HAP-1 (cell line): ENCODE data around the gene RILP.

Experiments used
- DNase-seq, 2 experiments: peaks; one replicate each; pipeline ENCODE4 v3.0.0-alpha.2; 2016 to 2020; ENCODE audit warnings: low spot score in 2 of 2
- H3K27me3 ChIP-seq: fragments of 250-450 bp; sonication (Bioruptor Pico); 2 replicates; pipeline ENCODE4 v1.5.1; 2020; ENCODE audit warnings: low read depth, mild to moderate bottlenecking, moderate library complexity
- H3K36me3 ChIP-seq: fragments of 250-450 bp; sonication (Bioruptor Pico); replicated peaks from 2 replicates; pipeline ENCODE4 v1.5.1; 2020; ENCODE audit warnings: mild to moderate bottlenecking
- H3K4me1 ChIP-seq: fragments of 250-450 bp; sonication (Bioruptor Pico); 2 replicates; pipeline ENCODE4 v1.5.1; 2020; ENCODE audit warnings: mild to moderate bottlenecking
- H3K4me3 ChIP-seq: fragments of 250-450 bp; sonication (Bioruptor Pico); 2 replicates; pipeline ENCODE4 v1.5.1; 2020; ENCODE audit warnings: mild to moderate bottlenecking, moderate library complexity
- H3K9me3 ChIP-seq: fragments of 250-450 bp; sonication (Bioruptor Pico); 2 replicates; pipeline ENCODE4 v1.5.1; 2020; ENCODE audit warnings: mild to moderate bottlenecking, moderate library complexity
- in situ Hi-C: fragments of 300-500 bp; cut with MboI; formaldehyde crosslinking; loops from 3 replicates; pipeline ENCODE4 v1.14.3; 2020; ENCODE audit warnings: low sequenced_read_pairs, inconsistent platforms, mixed read lengths

RILP gene

DNA sequence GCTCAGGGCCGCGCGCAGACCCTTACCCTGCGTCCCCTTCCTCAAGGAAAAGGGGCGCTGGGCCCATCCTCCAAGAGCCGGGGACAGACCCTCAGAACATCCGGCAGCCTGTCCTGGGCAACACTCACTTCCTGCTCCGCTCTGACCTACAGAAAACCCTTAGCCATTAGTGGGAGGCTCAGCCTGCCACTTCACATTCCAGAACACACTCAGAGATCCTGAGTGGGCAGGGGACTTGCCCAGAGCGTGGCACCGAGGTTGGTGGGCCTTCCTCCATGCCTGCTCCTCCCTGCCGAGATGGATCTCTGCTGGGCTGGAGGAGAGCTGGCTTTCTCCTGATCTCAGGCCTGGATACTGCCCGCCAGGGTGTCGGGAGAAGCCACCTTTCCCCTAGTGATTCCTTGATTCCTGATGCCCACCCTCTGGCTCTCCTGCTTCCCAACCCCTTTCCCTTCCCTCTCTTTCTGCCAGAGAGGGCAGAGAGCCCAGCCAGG, 5.6 kb downstream of the RILP start:
- no peaks in the 10 kb centered on the region for H3K9me3 ChIP-seq
- H3K27me3 ChIP-seq: no peaks in the 10 kb centered on the region
- H3K36me3 ChIP-seq: no peaks in the 10 kb centered on the region
- DNase-seq: no peak
- in situ Hi-C loops: loop anchor here (10.0 to 25.0 kb wide), 2 partner anchors 379 to 393 kb away; partner anchors contain the start of genes DPH1, OVCA2 and RTN4RL1
- no peak overlapping the region; the same call in 1 of the 2 replicates for H3K4me3 ChIP-seq
- peaks cover 7% of the 10 kb centered on the region for H3K4me1 ChIP-seq

DNA sequence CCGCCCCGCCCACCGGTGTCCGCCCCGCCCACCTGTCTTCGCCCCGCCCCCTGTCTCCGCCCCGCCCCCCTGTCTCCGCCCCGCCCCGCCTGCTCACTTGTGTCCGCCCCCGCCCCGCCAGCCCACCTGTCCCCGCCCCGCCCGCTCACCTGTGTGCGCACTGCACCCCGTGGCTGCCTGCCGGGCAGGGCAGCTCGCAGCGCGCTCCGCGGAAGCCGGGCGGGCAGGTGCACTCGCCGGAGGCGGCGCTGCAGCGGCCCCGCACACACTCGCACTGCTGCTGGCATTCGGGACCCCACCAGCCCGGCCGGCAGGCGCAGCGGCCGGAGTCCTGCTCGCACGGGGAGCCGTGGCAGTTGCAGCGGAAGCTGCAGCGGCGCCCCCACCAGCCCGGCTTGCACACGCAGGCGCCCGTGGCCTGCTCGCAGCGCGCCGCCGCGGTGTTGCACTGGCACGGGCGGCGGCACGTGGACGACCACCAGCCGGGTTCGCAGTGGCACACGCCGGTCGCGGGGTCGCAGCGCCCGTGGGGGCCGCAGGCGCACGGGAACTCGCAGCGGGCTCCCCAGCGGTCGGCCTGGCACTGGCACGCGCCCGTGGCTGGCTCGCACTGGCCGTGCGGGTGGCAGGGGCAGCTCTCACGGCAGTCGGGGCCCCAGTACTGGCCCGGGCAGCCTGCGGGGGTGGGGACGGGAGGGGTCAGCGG, 6.2 kb downstream of the RILP start:
- H3K4me3 ChIP-seq: peak overlapping the region; percentile 12; the same call in 1 of the 2 replicates
- peaks cover 5% of the 10 kb centered on the region for H3K4me1 ChIP-seq
- no peaks in the 10 kb centered on the region for H3K27me3 ChIP-seq
- no peaks in the 10 kb centered on the region for H3K36me3 ChIP-seq
- no peaks in the 10 kb centered on the region for H3K9me3 ChIP-seq
- in situ Hi-C loops: loop anchor here (10.0 to 25.0 kb wide), 2 partner anchors 379 to 394 kb away; partner anchors contain the start of genes DPH1, OVCA2 and RTN4RL1
- DNase-seq: peak in 1 of 2 experiments; percentile 74

DNA sequence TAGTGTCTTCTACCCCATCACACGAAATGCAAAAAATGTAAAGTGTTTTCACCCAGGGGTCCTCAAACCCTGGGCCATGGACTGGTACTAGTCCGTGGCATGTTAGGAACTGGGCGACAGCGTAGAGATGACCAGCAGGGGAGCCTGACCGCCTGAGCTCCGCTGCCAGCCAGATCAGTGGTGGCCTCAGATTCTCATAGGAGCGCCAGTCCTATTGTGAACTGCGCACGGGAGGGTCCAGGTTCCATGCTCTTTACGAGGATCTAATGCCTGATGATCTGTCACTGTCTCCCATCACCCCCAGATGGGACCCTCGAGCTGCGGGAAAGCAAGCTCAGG, 8.6 kb downstream of the RILP start:
- H3K36me3 ChIP-seq: no peaks in the 10 kb centered on the region
- in situ Hi-C loops: loop anchor here (10.0 to 25.0 kb wide), 2 partner anchors 376 to 396 kb away; partner anchors contain the start of genes DPH1, OVCA2 and RTN4RL1
- no peaks in the 10 kb centered on the region for H3K9me3 ChIP-seq
- no peaks in the 10 kb centered on the region; the same call in 1 of the 2 replicates for H3K4me1 ChIP-seq
- DNase-seq: no peak
- no peaks in the 10 kb centered on the region for H3K27me3 ChIP-seq
- H3K4me3 ChIP-seq: no peak overlapping the region

DNA sequence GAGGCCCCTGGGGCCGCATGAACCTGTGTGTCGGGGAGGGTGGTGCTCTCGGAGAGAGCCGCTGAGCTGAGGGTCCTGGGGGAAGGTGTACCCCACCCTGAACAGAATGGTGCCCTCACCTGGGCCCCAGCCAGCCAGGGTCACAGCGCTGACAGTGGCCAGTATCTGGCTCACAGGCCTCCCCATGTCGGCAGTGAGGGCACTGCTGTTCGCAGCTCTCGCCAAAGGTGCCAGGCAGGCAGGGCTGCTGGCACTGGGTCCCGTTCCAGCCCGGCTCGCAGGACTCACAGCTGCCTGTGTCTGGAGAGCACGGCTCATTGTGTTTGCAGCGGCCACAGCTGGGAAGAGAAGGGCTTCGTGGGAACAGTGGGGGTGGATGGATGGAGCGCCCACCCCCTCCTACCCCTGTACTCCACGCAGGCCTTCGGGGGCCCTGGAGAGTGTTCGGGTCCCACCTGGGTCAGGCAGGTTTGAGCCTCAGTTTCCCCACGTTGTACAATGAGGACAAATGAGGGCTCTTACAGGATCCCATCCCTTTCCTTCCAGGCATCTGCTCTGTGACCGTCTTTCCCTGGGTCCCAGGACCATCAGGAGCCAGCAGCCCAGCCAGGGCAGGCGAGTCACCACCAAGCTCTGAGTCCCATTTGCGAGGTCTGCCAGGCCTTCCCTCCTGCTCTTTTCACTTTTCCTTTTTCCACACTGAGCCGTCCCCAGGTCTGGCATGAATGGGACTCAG, 9.2 kb downstream of the RILP start:
- Histone ChIP-seq H3K9me3 (no peaks in the 10 kb centered on the region), H3K4me1 (no peaks in the 10 kb centered on the region; the same call in 1 of the 2 replicates), H3K4me3 (no peak overlapping the region), H3K27me3 (no peaks in the 10 kb centered on the region), H3K36me3 (no peaks in the 10 kb centered on the region)
- in situ Hi-C loops: loop anchor here (10.0 to 25.0 kb wide), 2 partner anchors 376 to 397 kb away; partner anchors contain the start of genes DPH1, OVCA2 and RTN4RL1
- DNase-seq: no peak

DNA sequence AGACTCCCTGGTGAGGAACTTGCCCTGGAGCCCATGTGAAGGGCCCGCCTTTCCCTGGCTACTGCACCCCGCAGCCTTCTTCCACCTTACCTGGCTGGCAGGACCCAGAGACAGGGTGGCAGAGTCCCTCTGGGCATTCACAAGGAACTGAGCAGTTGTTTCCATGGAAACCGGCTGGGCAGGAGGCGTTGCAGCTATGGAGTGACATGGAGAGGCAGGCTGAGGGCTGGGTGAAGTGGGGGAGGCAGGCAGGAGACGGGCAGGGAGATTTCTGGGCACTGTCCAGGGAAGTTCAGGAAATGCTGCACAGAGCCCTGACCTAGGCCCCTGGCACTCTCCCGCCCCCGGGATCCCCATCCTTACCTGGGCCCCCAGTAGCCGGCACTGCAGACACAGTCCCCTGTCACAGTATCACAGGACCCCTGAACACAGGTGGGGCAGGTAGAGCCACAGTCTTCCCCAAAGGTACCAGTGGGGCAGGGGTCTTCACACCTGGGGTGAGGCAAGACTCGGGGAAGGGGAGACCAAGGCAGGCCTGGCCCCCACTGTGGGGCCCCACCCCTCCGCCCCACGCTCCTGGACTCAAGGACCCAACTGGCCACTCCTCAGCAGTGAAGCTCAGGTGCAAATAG, 10.0 kb downstream of the RILP start:
- Histone ChIP-seq H3K36me3 (no peaks in the 10 kb centered on the region), H3K4me3 (no peak overlapping the region), H3K27me3 (no peaks in the 10 kb centered on the region), H3K9me3 (no peaks in the 10 kb centered on the region), H3K4me1 (no peaks in the 10 kb centered on the region; the same call in 1 of the 2 replicates)
- in situ Hi-C loops: loop anchor here (10.0 to 25.0 kb wide), 2 partner anchors 375 to 398 kb away; partner anchors contain the start of genes DPH1, OVCA2 and RTN4RL1
- DNase-seq: no peak

DNA sequence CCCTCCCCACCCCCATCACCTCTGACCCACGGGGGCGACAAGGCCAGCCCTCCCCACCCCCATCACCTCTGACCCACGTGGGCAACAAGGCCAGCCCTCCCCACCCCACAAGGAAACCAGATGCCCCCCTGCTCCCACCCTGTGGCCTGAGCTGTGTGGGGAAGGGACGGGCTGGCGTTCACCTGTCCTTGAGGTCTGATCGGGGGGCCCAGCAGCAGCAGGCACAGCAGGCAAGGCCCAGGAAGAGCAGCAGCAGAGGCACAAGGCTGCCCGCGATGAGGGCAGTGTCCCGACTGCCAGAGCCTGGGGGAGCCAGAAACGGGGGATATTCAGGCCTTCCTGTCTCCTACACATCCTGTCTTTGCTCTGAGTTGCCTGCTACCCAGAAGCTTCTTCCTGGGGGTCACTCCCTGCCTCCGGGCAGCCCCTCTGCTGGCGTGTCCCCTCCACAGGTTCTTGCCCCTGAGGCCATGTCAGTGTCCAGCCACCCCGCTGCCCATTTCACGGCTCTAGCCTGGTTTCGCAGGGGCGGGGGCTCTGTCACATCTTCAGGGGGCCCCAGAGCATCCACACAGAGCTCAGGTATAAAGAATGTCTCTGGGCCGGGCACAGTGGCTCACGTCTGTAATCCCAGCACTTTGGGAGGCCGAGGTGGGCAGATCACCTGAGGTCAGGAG, 10.9 kb downstream of the RILP start:
- H3K36me3 ChIP-seq: no peaks in the 10 kb centered on the region
- no peaks in the 10 kb centered on the region for H3K9me3 ChIP-seq
- H3K27me3 ChIP-seq: no peaks in the 10 kb centered on the region
- H3K4me1 ChIP-seq: no peaks in the 10 kb centered on the region; the same call in 1 of the 2 replicates
- no peak for DNase-seq
- in situ Hi-C loops: loop anchor here (25.0 kb wide), 1 partner anchor 399 kb away; the partner anchor contains the start of genes DPH1, OVCA2 and RTN4RL1
- no peak overlapping the region for H3K4me3 ChIP-seq

DNA sequence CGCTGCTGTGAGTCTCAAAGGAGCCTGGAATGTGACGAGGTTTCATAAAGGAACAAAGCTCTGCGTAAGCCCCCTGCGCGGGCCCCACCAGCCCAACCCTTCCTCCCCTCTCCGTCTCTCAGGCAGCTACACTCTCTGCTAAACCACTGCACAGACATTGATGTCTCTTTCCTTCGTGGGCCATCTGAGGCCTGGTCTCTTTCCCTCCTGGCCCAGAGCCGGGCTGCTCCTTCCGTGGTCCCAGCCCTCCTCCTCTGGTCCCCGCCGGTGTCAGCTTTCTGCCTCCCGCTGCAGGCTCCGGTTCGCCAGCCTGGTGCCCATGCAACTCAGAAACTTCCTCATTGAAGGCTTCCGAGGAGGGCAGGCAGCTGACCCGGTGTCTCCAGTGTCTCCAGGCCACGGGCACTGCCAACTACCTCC, 11.5 kb downstream of the RILP start:
- Histone ChIP-seq H3K4me1 (no peaks in the 10 kb centered on the region), H3K36me3 (no peaks in the 10 kb centered on the region), H3K27me3 (no peaks in the 10 kb centered on the region), H3K9me3 (no peaks in the 10 kb centered on the region), H3K4me3 (no peak overlapping the region)
- in situ Hi-C loops: loop anchor here (25.0 kb wide), 1 partner anchor 399 kb away; the partner anchor contains the start of genes DPH1, OVCA2 and RTN4RL1
- no peak for DNase-seq

DNA sequence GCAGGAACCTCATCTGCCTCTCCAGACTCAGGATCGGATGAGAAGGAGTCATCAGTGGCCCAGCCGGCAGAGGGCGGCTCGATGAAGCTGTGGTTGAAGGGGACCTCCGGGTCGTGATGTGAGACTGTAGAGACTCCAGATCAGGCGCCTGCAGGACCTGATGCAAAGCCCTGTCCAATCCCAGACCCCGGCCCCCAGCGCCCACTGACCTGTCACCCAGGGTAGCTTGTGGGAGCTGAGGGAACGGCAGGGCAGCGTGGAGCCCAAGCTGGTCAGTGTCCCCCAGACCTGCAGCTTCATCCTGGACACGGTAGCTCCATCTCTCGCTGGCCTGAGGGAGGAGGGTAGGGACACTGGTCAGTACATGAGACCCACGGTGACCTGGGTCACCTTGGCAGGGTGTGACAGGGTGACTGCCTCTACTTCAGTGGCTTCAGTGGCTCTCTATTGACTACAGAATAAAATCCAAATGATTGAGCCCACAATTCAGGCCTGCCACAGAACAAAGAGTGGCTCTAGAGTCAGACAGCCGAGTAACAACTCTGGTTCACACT, 12.9 kb downstream of the RILP start:
- Histone ChIP-seq H3K4me3 (no peak overlapping the region), H3K27me3 (no peaks in the 10 kb centered on the region), H3K4me1 (no peaks in the 10 kb centered on the region), H3K9me3 (no peaks in the 10 kb centered on the region), H3K36me3 (no peaks in the 10 kb centered on the region)
- in situ Hi-C loops: loop anchor here (25.0 kb wide), 1 partner anchor 400 kb away; the partner anchor contains the start of genes DPH1, OVCA2 and RTN4RL1
- DNase-seq: no peak

DNA sequence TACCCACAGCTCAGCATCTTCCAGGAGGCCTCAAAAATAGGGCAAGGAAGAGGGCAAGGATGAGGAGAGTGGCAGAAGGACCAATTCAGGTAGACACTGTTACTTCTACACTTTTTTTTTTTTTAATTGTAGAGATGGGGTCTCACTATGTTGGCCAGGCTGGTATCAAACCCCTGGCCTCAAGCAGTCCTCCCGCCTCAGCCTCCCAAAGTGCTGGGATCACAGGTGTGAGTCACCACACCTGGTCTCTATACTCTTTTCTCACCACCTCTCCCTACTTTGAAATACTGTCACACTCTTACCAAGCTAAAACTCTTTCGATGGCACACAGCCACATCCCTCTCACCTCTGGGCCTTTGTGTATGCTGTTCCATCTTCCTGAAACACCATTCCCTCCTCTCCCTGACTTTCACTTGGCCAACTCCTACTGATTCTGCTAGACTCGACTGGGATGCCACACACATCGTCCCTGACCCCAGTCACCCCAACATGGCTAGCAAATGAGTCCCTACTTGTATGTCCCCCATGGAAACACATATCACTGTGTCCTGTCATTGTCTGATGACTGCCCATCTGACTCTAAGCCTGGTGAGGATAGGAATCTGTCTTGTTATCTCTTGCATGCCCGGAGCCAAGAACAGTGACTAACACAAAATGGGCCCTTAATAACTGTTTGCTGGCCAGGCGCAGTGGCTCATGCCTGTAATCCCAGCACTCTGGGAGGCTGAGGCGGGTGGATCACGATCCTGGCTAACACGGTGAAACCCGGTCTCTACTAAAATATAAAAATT, 13.8 kb downstream of the RILP start:
- Histone ChIP-seq H3K4me3 (no peak overlapping the region), H3K27me3 (no peaks in the 10 kb centered on the region), H3K36me3 (no peaks in the 10 kb centered on the region), H3K9me3 (no peaks in the 10 kb centered on the region), H3K4me1 (no peaks in the 10 kb centered on the region)
- in situ Hi-C loops: loop anchor here (25.0 kb wide), 1 partner anchor 401 kb away; the partner anchor contains the start of genes DPH1, OVCA2 and RTN4RL1
- DNase-seq: no peak

DNA sequence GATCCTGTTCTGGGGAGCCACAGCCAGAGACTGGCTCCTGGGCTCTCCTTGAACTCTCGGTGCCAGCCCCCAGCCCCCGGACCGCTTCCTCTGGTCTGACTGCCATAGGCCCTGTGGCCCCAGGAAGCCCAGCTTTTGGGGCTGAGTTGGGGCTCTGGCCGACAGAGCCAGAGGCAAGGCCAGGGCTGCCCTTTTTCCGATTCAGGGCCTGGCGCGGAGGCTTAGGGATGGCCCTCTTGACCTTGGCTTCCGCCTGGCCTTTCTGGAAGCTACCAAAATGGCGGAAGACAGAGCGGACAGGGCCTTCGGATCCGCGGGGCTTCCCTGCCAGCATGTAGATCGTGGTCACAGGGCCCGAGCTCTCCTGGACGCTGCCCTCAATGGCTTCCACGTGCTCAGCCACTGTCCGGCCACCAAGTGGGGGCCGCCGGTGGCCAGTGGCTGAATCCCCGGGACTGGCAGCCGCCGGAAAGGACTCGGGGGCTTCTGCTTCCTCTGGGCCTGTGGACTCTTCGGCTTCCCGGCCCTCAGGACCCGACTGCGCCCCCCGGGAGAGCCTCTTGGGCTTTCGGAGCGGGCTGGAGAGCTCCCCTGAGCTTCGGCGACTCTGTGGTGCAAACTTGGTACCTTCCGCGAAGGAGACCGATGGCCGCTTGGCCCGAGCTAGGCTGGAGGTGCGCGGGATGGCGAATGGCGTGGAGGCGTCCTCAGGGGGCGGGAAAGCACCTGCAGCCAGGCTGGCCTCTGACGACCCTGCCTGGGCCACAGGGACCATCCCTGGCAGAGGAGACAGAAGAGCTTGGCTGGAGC, 14.6 kb downstream of the RILP start:
- Histone ChIP-seq H3K9me3 (no peaks in the 10 kb centered on the region), H3K36me3 (no peaks in the 10 kb centered on the region), H3K4me1 (no peaks in the 10 kb centered on the region), H3K4me3 (no peak overlapping the region), H3K27me3 (no peaks in the 10 kb centered on the region)
- in situ Hi-C loops: loop anchor here (25.0 kb wide), 1 partner anchor 402 kb away; the partner anchor contains the start of genes DPH1, OVCA2 and RTN4RL1
- DNase-seq: no peak

DNA sequence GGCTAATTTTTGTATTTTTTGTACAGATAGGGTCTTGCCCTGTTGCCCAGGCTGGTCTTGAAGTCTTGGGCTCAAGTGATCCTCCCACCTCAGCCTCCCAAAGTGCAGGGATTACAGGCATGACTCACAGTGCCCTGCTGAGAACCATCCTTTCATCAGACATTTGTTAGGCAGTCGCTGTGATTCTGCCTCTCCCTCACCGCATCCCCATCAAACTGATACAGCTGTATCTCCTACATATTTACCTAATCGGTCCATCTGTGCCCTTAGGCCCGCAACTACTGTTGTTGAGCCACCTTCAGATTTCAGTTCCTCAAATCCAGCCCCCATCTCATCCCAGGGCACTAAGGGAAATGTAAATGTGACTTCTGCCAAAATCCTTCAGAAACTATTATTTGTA, 19.0 kb downstream of the RILP start:
- H3K9me3 ChIP-seq: no peaks in the 10 kb centered on the region
- in situ Hi-C loops: loop anchor here (25.0 kb wide), 1 partner anchor 407 kb away; the partner anchor contains the start of genes DPH1, OVCA2 and RTN4RL1
- no peaks in the 10 kb centered on the region for H3K36me3 ChIP-seq
- H3K27me3 ChIP-seq: no peaks in the 10 kb centered on the region
- peaks cover 20% of the 10 kb centered on the region for H3K4me1 ChIP-seq
- H3K4me3 ChIP-seq: no peak overlapping the region
- DNase-seq: no peak
